Measurements from ENCODE around the gene LPO.

Gene LPO

GRCh38 chr17:58311429-58311894 is 73.1 kb downstream of the LPO start:
- no peak for TF ChIP-seq CTCF (IDR thresholded peaks at IDR 0.05; ENCODE audit: low read depth, low read length)
- no peak for DNase-seq (ENCODE audit: extremely low read depth, low read depth)

- no peak for TF ChIP-seq CTCF (IDR thresholded peaks at IDR 0.05; ENCODE audit: low read depth, low read length)
- no peak for DNase-seq (ENCODE audit: extremely low read depth, low read depth)
Measured at GRCh38 chr17:58312021-58312630, 73.7 kb downstream of the LPO start.

GRCh38 chr17:58312829-58313228 is 74.4 kb downstream of the LPO start:
- no peak; the same call in 1 of the 2 replicates for TF ChIP-seq CTCF (IDR thresholded peaks at IDR 0.05; ENCODE audit: low read depth, low read length)
- DNase-seq (ENCODE audit: extremely low read depth, low read depth), result no peak

GRCh38 chr17:58313815-58314705 is 75.7 kb downstream of the LPO start:
- no peak for DNase-seq (ENCODE audit: extremely low read depth, low read depth)

GRCh38 chr17:58314706-58315015 is 76.3 kb downstream of the LPO start:
- TF ChIP-seq CTCF (IDR thresholded peaks at IDR 0.05; ENCODE audit: low read depth, low read length), result no peak
- DNase-seq (ENCODE audit: extremely low read depth, low read depth), result no peak

More at GRCh38 chr17:58313815-58314705, 75.7 kb downstream of the LPO start:
- no peak for TF ChIP-seq CTCF (IDR thresholded peaks at IDR 0.05; ENCODE audit: low read depth, low read length)

GRCh38 chr17:58315281-58315711 is 76.9 kb downstream of the LPO start:
- no peak for TF ChIP-seq CTCF (IDR thresholded peaks at IDR 0.05; ENCODE audit: low read depth, low read length)
- no peak for DNase-seq (ENCODE audit: extremely low read depth, low read depth)

GRCh38 chr17:58315750-58316149 is 77.4 kb downstream of the LPO start:
- no peak for DNase-seq (ENCODE audit: extremely low read depth, low read depth)
- no peak for TF ChIP-seq CTCF (IDR thresholded peaks at IDR 0.05; ENCODE audit: low read depth, low read length)

Data from AG09319 (cell line).